Thoracic aorta (tissue), 2 donors: ENCODE results near the gene VAMP3. TPM values are rescaled to one million over a fixed set of nuclear protein-coding genes. Genes with fewer than 3 reads are reported as not detected.

Experiments used
- ATAC-seq: fragments of 150-250 bp; one replicate; pipeline ENCODE4 v1.8.0; 2017; ENCODE audit warnings: low read depth; ENCODE audit not compliant: insufficient number of reproducible peaks, low FRiP score
- DNase-seq: peaks from one replicate; pipeline ENCODE4 v3.0.0-alpha.2; 2020; ENCODE audit warnings: low spot score
- H3K27ac ChIP-seq, 2 donors: fragments of 200-600 bp; sonication (generic); 1 replicate in 1 of 2; 2 replicates in 1 of 2; pipeline ENCODE4 v1.5.1; 2016; ENCODE audit warnings: mild to moderate bottlenecking in 2 of 2, moderate library complexity in 2 of 2
- H3K27me3 ChIP-seq: fragments of 200-600 bp; sonication (generic); replicated peaks from 2 replicates; pipeline ENCODE4 v1.6.0; 2016; ENCODE audit warnings: mild to moderate bottlenecking; ENCODE audit not compliant: insufficient read depth
- H3K36me3 ChIP-seq: fragments of 200-600 bp; sonication (generic); one replicate; pipeline ENCODE4 v1.5.1; 2016
- H3K4me1 ChIP-seq, 2 donors: fragments of 200-600 bp; sonication (generic); 1 replicate in 1 of 2; 2 replicates in 1 of 2; pipeline versions ENCODE4 v1.5.1 to v1.6.0; 2016; ENCODE audit warnings: low read depth in 2 of 2, mild to moderate bottlenecking in 1 of 2; ENCODE audit not compliant: control insufficient read depth in 1 of 2
- H3K4me3 ChIP-seq: fragments of 200-600 bp; sonication (generic); 2 replicates; pipeline ENCODE4 v1.5.1; 2016; ENCODE audit warnings: mild to moderate bottlenecking
- H3K9me3 ChIP-seq: fragments of 200-600 bp; sonication (generic); 2 replicates; pipeline ENCODE4 v1.5.1; 2016
- total RNA-seq, 2 donors: library from RNA; depleted of rRNA; stranded (reverse); fragments of >200 nt; gene quantifications; one replicate each; pipeline versions ENCODE4 v1.1.0 to v1.2.3, GENCODE V29; 2016
- TF ChIP-seq, protein P1 (sequence below): fragments of 200-600 bp; sonication (generic); IDR thresholded peaks from one replicate; pipeline ENCODE4 v1.5.1; 2019; ENCODE audit warnings: antibody characterized with exemption

The VAMP3 gene
- total RNA-seq, 2 donors from 2014 or later = 87.3 to 102 TPM

DNA sequence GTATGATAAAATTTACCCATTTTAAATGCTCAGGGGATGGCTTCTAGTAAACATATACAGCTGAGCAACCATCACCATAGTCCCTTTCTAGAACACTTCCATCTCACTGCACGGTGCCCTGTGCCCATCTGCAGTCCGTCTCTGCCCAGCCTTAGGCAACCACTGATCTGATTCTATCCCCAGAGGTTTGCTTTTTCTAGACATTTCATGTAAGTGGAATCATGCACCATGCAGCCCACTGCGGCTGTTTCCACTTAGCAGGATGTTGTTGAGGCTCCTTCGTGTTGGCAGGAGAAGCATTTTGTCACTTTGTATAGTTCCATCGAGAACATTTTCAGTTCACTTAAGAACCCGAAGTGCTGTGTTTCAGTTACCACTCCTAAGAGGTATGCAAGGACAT lies 27.8 kb upstream of the VAMP3 start:
- Histone ChIP-seq H3K36me3 (no peaks in the 10 kb centered on the region), H3K4me1 (no peaks in the 10 kb centered on the region), H3K27me3 (no peaks in the 10 kb centered on the region), H3K4me3 (no peak overlapping the region), H3K9me3 (no peaks in the 10 kb centered on the region), H3K27ac (no peak overlapping the region)
- no peak for DNase-seq
- TF ChIP-seq, protein P1, sequence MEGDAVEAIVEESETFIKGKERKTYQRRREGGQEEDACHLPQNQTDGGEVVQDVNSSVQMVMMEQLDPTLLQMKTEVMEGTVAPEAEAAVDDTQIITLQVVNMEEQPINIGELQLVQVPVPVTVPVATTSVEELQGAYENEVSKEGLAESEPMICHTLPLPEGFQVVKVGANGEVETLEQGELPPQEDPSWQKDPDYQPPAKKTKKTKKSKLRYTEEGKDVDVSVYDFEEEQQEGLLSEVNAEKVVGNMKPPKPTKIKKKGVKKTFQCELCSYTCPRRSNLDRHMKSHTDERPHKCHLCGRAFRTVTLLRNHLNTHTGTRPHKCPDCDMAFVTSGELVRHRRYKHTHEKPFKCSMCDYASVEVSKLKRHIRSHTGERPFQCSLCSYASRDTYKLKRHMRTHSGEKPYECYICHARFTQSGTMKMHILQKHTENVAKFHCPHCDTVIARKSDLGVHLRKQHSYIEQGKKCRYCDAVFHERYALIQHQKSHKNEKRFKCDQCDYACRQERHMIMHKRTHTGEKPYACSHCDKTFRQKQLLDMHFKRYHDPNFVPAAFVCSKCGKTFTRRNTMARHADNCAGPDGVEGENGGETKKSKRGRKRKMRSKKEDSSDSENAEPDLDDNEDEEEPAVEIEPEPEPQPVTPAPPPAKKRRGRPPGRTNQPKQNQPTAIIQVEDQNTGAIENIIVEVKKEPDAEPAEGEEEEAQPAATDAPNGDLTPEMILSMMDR = no peak
- ATAC-seq = no peak

DNA sequence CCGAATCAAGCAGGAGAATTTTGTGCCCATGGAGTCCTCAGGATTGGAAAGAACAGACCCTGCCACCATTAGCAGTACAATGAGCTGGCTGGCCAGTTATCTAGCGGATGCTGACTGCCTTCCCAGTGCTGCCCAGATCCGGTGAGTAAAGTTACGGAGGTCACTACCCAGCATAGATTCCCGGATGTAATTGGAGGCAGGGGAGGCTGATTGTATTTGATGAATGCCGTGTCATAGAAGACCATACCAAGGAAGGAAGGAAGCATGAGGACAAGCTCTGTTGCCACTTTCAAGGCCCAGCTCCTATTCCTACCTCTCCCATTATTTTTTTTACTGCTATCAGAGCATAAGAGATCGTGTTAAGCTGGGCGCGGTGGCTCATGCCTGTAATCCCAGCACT lies 26.2 kb upstream of the VAMP3 start:
- TF ChIP-seq, protein P1 = no peak
- Histone ChIP-seq H3K4me3 (no peak overlapping the region), H3K9me3 (no peaks in the 10 kb centered on the region), H3K36me3 (no peaks in the 10 kb centered on the region), H3K4me1 (no peaks in the 10 kb centered on the region), H3K27ac (no peak overlapping the region), H3K27me3 (no peaks in the 10 kb centered on the region)
- DNase-seq (no peak), ATAC-seq (no peak)

DNA sequence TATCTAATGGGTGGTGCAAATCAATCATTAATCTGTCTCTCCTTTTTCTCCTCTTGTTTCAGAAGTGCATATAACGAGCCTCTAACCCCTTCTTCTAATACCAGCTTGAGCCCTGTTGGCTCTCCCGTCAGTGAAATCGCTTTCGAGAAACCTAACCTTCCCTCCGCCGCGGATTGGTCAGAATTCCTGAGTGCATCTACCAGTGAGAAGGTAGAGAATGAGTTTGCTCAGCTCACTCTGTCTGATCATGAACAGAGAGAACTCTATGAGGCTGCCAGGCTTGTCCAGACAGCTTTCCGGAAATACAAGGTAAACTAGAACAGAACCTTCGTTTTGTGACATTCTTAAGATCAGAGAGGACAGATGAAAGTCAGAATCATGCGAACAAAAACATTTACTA lies 25.3 kb upstream of the VAMP3 start:
- Histone ChIP-seq H3K4me3 (no peak overlapping the region), H3K4me1 (no peaks in the 10 kb centered on the region), H3K9me3 (no peaks in the 10 kb centered on the region), H3K36me3 (no peaks in the 10 kb centered on the region), H3K27ac (no peak overlapping the region), H3K27me3 (no peaks in the 10 kb centered on the region)
- ATAC-seq (no peak), DNase-seq (no peak)
- TF ChIP-seq, protein P1 = no peak

DNA sequence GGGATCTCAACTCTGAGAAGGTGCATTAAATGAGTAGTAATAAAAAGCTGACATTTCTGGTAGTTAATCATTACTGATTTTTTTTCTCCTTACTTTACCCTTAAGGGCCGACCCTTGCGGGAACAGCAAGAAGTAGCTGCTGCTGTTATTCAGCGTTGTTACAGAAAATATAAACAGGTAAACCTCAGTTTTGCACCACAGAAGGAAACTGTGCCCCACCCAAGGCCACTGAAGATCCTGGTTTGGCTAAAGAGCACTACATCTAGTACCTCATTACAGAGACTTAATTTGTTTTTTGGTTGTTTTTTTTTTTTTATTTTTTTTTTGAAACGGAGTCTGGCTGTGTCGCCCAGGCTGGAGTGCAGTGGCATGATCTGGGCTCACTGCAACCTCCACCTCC lies 23.5 kb upstream of the VAMP3 start:
- TF ChIP-seq, protein P1 = no peak
- H3K4me1 ChIP-seq = no peaks in the 10 kb centered on the region
- no peak overlapping the region for H3K4me3 ChIP-seq
- no peak overlapping the region for H3K27ac ChIP-seq
- H3K36me3 ChIP-seq = no peaks in the 10 kb centered on the region
- DNase-seq (no peak), ATAC-seq (no peak)
- H3K9me3 ChIP-seq = no peaks in the 10 kb centered on the region
- H3K27me3 ChIP-seq = no peaks in the 10 kb centered on the region

DNA sequence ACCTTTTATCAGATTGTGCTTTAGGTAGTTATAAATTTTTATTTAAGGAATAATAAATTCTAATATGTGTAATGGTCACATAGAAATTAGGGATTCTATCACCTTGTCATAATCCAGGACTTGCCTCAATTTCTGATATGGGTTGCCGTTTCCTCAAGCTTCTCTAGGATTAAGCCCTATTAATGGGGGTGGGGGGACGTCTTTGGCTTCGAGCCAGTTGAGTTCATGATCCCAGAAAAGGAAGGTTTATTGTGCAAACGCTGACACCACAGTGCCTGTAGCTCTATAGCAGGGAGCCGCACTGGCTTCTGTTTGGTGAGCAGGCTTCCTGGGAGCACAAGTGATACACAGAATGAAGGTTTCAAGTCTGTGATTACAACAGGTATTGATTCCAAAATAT lies 22.0 kb upstream of the VAMP3 start:
- ATAC-seq = no peak
- DNase-seq = no peak
- Histone ChIP-seq H3K27ac (no peak overlapping the region), H3K27me3 (no peaks in the 10 kb centered on the region), H3K9me3 (no peaks in the 10 kb centered on the region), H3K4me3 (no peak overlapping the region), H3K36me3 (no peaks in the 10 kb centered on the region), H3K4me1 (no peaks in the 10 kb centered on the region)
- TF ChIP-seq, protein P1 = no peak
